HCT116 (cell line): ENCODE data around the gene TEX2.

Experiments used
- CEBPB ChIP-seq: IDR thresholded peaks from 2 replicates; pipeline ENCODE4 v1.6.1; 2012; ENCODE audit warnings: low read depth
- EGR1 ChIP-seq: IDR thresholded peaks from 2 replicates; pipeline ENCODE4 v1.6.1; 2012; ENCODE audit warnings: low read depth
- EZH2 ChIP-seq: fragments of 200-600 bp; sonication (generic); IDR thresholded peaks from 2 replicates; pipeline ENCODE4 v1.6.1; 2017; ENCODE audit warnings: antibody characterized with exemption, mixed run types
- JUND ChIP-seq: IDR thresholded peaks from 2 replicates; pipeline ENCODE4 v1.6.1; 2012
- POLR2A ChIP-seq: IDR thresholded peaks from 2 replicates; pipeline ENCODE4 v1.7.0; 2011; ENCODE audit warnings: borderline replicate concordance; ENCODE audit not compliant: insufficient read depth, insufficient read length; ENCODE audit errors: extremely low read depth
- TF ChIP-seq, protein P1 (sequence below), 3 experiments: fragments of 200-600 bp in 1 of 3; sonication (generic) in 1 of 3; IDR thresholded peaks in 2 of 3; conservative IDR thresholded peaks in 1 of 3; 2 replicates each; pipeline ENCODE4 v1.5.1; 2012 to 2017; ENCODE audit warnings: low read depth in 2 of 3, low read length in 2 of 3, antibody characterized with exemption in 1 of 3, borderline replicate concordance in 1 of 3, control low read depth in 1 of 3, mild to moderate bottlenecking in 1 of 3, mixed read lengths in 1 of 3, mixed run types in 1 of 3, moderate library complexity in 1 of 3; ENCODE audit not compliant: insufficient read depth in 1 of 3
- TF ChIP-seq, protein P2 (sequence below): IDR thresholded peaks from 2 replicates; pipeline ENCODE4 v1.6.1; 2012
- TF ChIP-seq, protein P3 (sequence below): IDR thresholded peaks from 2 replicates; pipeline ENCODE4 v1.6.1; 2012

DNA sequence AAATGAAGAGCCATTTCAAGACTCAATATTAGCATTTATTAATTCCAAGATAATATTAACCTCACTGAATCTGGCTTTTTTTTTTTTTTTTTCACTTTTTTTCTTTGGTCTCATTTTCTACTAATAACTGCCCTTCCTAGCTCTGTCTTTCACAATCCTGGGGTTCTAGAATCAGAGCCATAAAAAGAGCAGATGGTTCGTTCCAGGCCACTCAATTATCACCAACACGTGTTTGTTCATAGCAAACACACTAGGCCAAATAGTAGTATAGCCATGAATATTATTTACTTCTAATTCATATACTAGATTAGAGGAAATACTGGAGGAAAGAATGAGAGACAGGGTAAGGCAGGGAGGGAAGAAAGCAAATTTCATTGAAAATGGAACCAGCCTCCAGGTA, 39.8 kb downstream of the TEX2 start:
- TF ChIP-seq, protein P1, sequence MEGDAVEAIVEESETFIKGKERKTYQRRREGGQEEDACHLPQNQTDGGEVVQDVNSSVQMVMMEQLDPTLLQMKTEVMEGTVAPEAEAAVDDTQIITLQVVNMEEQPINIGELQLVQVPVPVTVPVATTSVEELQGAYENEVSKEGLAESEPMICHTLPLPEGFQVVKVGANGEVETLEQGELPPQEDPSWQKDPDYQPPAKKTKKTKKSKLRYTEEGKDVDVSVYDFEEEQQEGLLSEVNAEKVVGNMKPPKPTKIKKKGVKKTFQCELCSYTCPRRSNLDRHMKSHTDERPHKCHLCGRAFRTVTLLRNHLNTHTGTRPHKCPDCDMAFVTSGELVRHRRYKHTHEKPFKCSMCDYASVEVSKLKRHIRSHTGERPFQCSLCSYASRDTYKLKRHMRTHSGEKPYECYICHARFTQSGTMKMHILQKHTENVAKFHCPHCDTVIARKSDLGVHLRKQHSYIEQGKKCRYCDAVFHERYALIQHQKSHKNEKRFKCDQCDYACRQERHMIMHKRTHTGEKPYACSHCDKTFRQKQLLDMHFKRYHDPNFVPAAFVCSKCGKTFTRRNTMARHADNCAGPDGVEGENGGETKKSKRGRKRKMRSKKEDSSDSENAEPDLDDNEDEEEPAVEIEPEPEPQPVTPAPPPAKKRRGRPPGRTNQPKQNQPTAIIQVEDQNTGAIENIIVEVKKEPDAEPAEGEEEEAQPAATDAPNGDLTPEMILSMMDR (IDR thresholded peaks at IDR 0.05 in 2 of 3, conservative IDR thresholded peaks at IDR 0.05 in 1 of 3; ENCODE audit: borderline replicate concordance in 1 of 3, insufficient read depth in 1 of 3, low read depth in 2 of 3, low read length in 2 of 3) = no peak
- TF ChIP-seq, protein P2, sequence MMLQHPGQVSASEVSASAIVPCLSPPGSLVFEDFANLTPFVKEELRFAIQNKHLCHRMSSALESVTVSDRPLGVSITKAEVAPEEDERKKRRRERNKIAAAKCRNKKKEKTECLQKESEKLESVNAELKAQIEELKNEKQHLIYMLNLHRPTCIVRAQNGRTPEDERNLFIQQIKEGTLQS = no peak
- TF ChIP-seq EZH2 = no peak
- TF ChIP-seq JUND = no peak
- no peak for TF ChIP-seq POLR2A
- TF ChIP-seq, protein P3, sequence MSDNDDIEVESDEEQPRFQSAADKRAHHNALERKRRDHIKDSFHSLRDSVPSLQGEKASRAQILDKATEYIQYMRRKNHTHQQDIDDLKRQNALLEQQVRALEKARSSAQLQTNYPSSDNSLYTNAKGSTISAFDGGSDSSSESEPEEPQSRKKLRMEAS = no peak
- no peak for TF ChIP-seq EGR1
- TF ChIP-seq CEBPB = no peak
